Mesenchymal stem cell (in vitro differentiated cells and primary cell): ENCODE measurements around the gene ELL2.
"Not testable (repeated sequence)": the region's sequence is repeated elsewhere in the genome, so short reads cannot be mapped to it uniquely, and the experiment has no call there.

Source experiments
- DNase-seq: peaks from one replicate; pipeline ENCODE4 v3.0.0-alpha.2; 2013
- H2AFZ ChIP-seq: one replicate; pipeline ENCODE4 v1.6.1; 2013; ENCODE audit warnings: low read depth, mild to moderate bottlenecking, control low read depth, inconsistent platforms, low read length, moderate library complexity
- H2AK5ac ChIP-seq: 2 replicates; pipeline ENCODE4 v1.6.1; 2013; ENCODE audit warnings: low read length, moderate library complexity, mild to moderate bottlenecking, inconsistent platforms; ENCODE audit not compliant: severe bottlenecking
- H2BK120ac ChIP-seq: one replicate; pipeline ENCODE4 v1.6.1; 2013; ENCODE audit warnings: low read depth, mild to moderate bottlenecking, inconsistent platforms, low read length, moderate library complexity
- H2BK12ac ChIP-seq, 2 experiments: one replicate each; pipeline ENCODE4 v1.6.1; 2013; ENCODE audit warnings: inconsistent platforms in 2 of 2, low read length in 2 of 2, mild to moderate bottlenecking in 2 of 2, moderate library complexity in 2 of 2, control low read depth in 1 of 2
- H2BK15ac ChIP-seq: one replicate; pipeline ENCODE4 v1.6.1; 2013; ENCODE audit warnings: mild to moderate bottlenecking, low read depth, inconsistent platforms; ENCODE audit not compliant: poor library complexity, severe bottlenecking
- H2BK5ac ChIP-seq: 2 replicates; pipeline ENCODE4 v1.6.1; 2013; ENCODE audit warnings: low read depth, mild to moderate bottlenecking, low read length, control low read depth, inconsistent platforms; ENCODE audit not compliant: poor library complexity, severe bottlenecking
- H3K14ac ChIP-seq, 2 experiments: one replicate each; pipeline ENCODE4 v1.6.1; 2013; ENCODE audit warnings: inconsistent platforms in 2 of 2, low read length in 2 of 2, control low read depth in 1 of 2, mild to moderate bottlenecking in 1 of 2, moderate library complexity in 1 of 2
- H3K18ac ChIP-seq, 2 experiments: one replicate each; pipeline ENCODE4 v1.6.1; 2013; ENCODE audit warnings: inconsistent platforms in 2 of 2, low read length in 2 of 2, control low read depth in 1 of 2, low read depth in 1 of 2, mild to moderate bottlenecking in 1 of 2
- H3K23ac ChIP-seq, 2 experiments: one replicate each; pipeline ENCODE4 v1.6.1; 2013; ENCODE audit warnings: inconsistent platforms in 2 of 2, low read length in 2 of 2, mild to moderate bottlenecking in 2 of 2, moderate library complexity in 2 of 2, control low read depth in 1 of 2
- H3K27ac ChIP-seq: 2 replicates; pipeline ENCODE4 v1.5.1; 2013; ENCODE audit warnings: mild to moderate bottlenecking, moderate library complexity, low read length, control low read depth, inconsistent platforms; ENCODE audit not compliant: poor library complexity, severe bottlenecking
- H3K27me3 ChIP-seq, 2 experiments: 2 replicates each; pipeline versions ENCODE4 v1.6.1 to v1.7.0; 2013; ENCODE audit warnings: low read length in 2 of 2, mild to moderate bottlenecking in 2 of 2, moderate library complexity in 2 of 2, control low read depth in 1 of 2, inconsistent platforms in 1 of 2; ENCODE audit not compliant: control insufficient read depth in 1 of 2, insufficient read depth in 1 of 2
- H3K36me3 ChIP-seq, 2 experiments: 2 replicates each; pipeline versions ENCODE4 v1.6.1 to v1.7.0; 2013; ENCODE audit warnings: low read length in 2 of 2, control low read depth in 1 of 2, inconsistent platforms in 1 of 2, low read depth in 1 of 2, mild to moderate bottlenecking in 1 of 2; ENCODE audit not compliant: insufficient read depth in 2 of 2, control insufficient read depth in 1 of 2
- H3K4ac ChIP-seq, 2 experiments: one replicate each; pipeline ENCODE4 v1.6.1; 2013; ENCODE audit warnings: inconsistent platforms in 2 of 2, low read length in 2 of 2, mild to moderate bottlenecking in 2 of 2, moderate library complexity in 2 of 2, control low read depth in 1 of 2, low read depth in 1 of 2
- H3K4me1 ChIP-seq: 2 replicates; pipeline ENCODE4 v1.6.1; 2013; ENCODE audit warnings: low read depth, low read length, control low read depth; ENCODE audit not compliant: control insufficient read depth, insufficient read depth
- H3K4me2 ChIP-seq: 2 replicates; pipeline ENCODE4 v1.6.1; 2013; ENCODE audit warnings: low read length, mild to moderate bottlenecking, inconsistent platforms; ENCODE audit not compliant: poor library complexity, severe bottlenecking
- H3K4me3 ChIP-seq, 2 experiments: 2 replicates each; pipeline versions ENCODE4 v1.5.1 to v1.7.0; 2013; ENCODE audit warnings: low read length in 2 of 2, mild to moderate bottlenecking in 2 of 2, control low read depth in 1 of 2, low read depth in 1 of 2; ENCODE audit not compliant: insufficient read depth in 1 of 2
- H3K79me1 ChIP-seq: replicated peaks from 2 replicates; pipeline ENCODE4 v1.6.1; 2013; ENCODE audit warnings: mild to moderate bottlenecking, control low read depth, low read length, inconsistent platforms; ENCODE audit not compliant: poor library complexity, severe bottlenecking
- H3K9ac ChIP-seq: 2 replicates; pipeline ENCODE4 v1.7.0; 2013; ENCODE audit warnings: mild to moderate bottlenecking, low read length, moderate library complexity
- H3K9me3 ChIP-seq: 2 replicates; pipeline ENCODE4 v1.7.0; 2013; ENCODE audit warnings: mild to moderate bottlenecking, low read length; ENCODE audit not compliant: control insufficient read depth
- H4K8ac ChIP-seq: one replicate; pipeline ENCODE4 v1.6.1; 2013; ENCODE audit warnings: inconsistent platforms, mild to moderate bottlenecking, low read length, moderate library complexity
- H4K91ac ChIP-seq: one replicate; pipeline ENCODE4 v1.6.1; 2013; ENCODE audit warnings: mild to moderate bottlenecking, low read length, inconsistent platforms
- WGBS: methylation state at CpG from one replicate; pipeline ENCODE4 v1.1.7; 2013; ENCODE audit warnings: mixed read lengths; 5-methylcytosine and 5-hydroxymethylcytosine counted together

The ELL2 gene

DNA sequence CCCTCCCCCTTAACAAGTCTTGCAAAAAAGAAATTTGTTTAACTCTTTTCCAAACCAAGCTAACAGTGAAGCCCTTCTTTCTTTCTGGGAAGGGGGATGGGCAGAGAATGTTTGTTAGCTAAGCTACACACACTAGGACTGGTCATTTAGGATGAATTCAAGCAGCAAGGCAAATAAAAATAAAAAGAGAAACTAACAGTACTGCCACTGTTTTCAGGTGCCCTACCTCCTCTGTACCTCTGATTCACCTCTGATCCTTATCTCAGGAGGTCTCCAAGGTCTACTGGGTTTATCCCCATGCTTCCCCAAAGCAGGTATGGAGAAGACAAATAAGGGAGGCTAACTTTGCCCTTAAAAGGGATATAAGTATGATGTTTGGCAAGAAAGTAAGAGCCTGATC is 52.9 kb downstream of the ELL2 start:
- H3K18ac ChIP-seq = no peak overlapping the region
- no peak overlapping the region for H3K9ac ChIP-seq
- no peak overlapping the region for H3K4me2 ChIP-seq

DNA sequence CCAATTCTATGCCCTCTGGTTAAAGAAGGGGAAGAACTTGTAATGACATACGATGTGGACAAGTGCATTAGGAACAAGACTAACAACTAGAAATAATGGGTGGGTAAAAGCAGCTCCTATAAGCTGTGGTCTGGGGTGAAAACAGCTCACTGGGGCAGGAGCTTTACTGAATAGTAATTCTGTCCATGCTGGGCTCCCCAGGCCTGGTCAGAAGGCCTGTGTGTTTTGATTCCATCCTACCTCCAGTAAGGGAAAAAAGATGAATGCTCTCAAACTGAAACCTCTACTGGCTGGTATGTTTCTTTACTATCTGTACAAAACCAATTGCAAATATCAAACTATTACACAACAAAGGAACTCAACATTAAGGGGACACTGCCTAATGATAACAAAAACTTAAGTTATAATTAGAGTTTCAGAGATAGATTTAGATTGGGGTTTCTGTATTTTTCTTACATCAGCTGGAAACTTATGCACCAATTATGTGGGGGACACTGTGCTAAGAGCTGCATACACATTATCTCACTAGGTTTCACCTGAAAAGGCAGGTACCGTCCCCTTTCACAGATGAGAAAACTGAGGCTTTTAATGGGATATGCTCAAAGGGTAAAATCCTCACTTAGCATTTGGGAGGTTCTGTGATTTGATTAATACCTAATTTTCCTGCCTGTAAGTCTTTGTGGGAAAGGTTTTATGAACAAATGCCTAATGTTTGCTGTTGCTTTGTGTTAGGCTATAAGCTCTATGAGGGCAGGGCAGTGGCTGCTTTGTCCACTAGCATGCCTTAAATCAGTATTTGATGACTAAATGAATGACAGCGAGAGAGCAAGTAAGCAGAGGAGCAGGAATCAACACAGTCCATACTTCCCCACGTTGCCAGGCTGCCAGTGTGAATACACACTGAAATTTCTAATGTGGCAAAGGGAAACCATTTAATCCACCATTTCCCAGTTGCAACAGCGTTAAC is 53.6 kb downstream of the ELL2 start:
- Histone ChIP-seq H2AFZ (no peak overlapping the region), H3K9ac (no peak overlapping the region), H3K79me1 (peaks cover 26% of the 10 kb centered on the region), H4K8ac (no peak overlapping the region), H3K4me1 (no peaks in the 10 kb centered on the region), H3K4me2 (no peak overlapping the region), H3K18ac (peak overlapping the region in 1 of 2 experiments; percentile 57), H2BK12ac (no peak overlapping the region), H2BK120ac (no peak overlapping the region), H4K91ac (no peak overlapping the region), H2AK5ac (no peak overlapping the region), H3K23ac (no peak overlapping the region), H2BK5ac (no peak overlapping the region), H3K14ac (no peak overlapping the region), H3K27me3 (no peaks in the 10 kb centered on the region), H2BK15ac (no peak overlapping the region), H3K27ac (no peak overlapping the region), H3K36me3 (peaks cover 0 to 81% of the 10 kb centered on the region in 2 experiments), H3K4me3 (no peak overlapping the region), H3K9me3 (no peaks in the 10 kb centered on the region), H3K4ac (no peak overlapping the region)
- no peak for DNase-seq
- 93% methylated on average over 4 of the region's 5 CpGs for WGBS

More for the DNA sequence above, 52.9 kb downstream of the ELL2 start:
- Histone ChIP-seq H3K36me3 (peaks cover 0 to 85% of the 10 kb centered on the region in 2 experiments), H3K9me3 (no peaks in the 10 kb centered on the region), H3K14ac (no peak overlapping the region), H4K91ac (no peak overlapping the region), H3K79me1 (peaks cover 29% of the 10 kb centered on the region), H3K23ac (no peak overlapping the region), H2BK5ac (no peak overlapping the region), H3K4me1 (no peaks in the 10 kb centered on the region), H2BK120ac (no peak overlapping the region), H3K4me3 (no peak overlapping the region), H4K8ac (no peak overlapping the region), H3K4ac (no peak overlapping the region), H2AK5ac (no peak overlapping the region), H3K27me3 (no peaks in the 10 kb centered on the region), H2BK12ac (no peak overlapping the region), H2AFZ (no peak overlapping the region), H2BK15ac (no peak overlapping the region), H3K27ac (no peak overlapping the region)
- no peak for DNase-seq

DNA sequence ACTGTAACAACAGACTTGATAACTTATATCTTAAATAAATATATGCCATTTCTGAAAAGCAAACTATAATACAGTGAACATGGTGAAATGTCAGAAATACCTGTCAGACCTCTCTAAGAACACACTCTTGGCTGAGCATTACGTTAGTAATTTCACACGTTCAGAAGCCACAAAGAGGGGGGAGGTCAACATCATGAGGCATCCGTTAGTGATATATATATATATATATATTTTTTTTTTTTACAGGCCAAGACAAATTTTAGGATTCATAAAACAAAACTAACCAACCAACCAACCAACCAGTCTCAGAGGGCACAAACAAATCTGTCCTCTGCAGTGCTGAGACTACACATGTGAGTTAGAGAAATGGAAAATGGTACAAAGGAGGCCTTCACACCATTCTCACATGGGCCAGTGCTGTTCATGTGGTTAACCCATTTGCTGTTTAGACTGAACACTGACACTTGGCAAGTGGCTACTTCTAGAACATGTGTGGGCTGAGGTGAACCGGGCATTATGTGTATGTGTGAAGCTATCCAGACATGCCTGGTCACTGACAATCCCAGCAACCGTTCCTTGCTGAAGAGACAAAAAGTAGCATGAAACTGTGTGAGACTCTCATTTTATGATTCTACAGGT is 54.5 kb downstream of the ELL2 start:
- peaks cover 0 to 73% of the 10 kb centered on the region in 2 experiments for H3K36me3 ChIP-seq
- WGBS = 98% methylated on average over 3 of the region's 5 CpGs

DNA sequence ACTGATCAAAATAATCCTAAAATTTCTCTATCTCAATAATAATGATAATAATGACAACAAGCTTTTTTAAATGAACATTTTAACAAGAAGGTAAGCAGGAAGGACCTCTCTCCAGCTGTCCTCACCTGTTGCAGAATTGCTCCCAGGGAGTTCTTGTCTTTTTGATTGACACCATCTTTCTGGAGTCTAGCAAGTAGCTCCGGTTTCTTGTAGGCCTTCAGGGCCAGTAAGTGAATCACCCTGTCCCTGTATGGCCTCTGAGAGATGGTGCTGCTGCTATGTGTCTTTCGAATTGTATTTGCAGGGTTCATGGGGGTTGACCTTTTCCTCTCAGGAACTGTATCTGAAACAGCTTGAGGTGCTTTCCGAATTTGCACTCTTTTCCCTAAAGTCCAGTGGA is 55.3 kb downstream of the ELL2 start:
- not testable (repeated sequence) for H3K23ac ChIP-seq, H2BK120ac ChIP-seq, H2BK12ac ChIP-seq, H3K4me3 ChIP-seq, H3K27me3 ChIP-seq, H2BK15ac ChIP-seq, H4K8ac ChIP-seq, H2BK5ac ChIP-seq, H3K4ac ChIP-seq, H4K91ac ChIP-seq, H3K4me2 ChIP-seq, H3K27ac ChIP-seq, H2AK5ac ChIP-seq, DNase-seq, H3K18ac ChIP-seq, H3K4me1 ChIP-seq, H3K9me3 ChIP-seq, H2AFZ ChIP-seq, H3K9ac ChIP-seq, H3K14ac ChIP-seq
- 96% methylated on average over 2 of the region's 3 CpGs for WGBS
- peaks cover 25% of the 10 kb centered on the region for H3K79me1 ChIP-seq
- H3K36me3 ChIP-seq = peaks cover 0 to 74% of the 10 kb centered on the region in 2 experiments

More for the DNA sequence above, 54.5 kb downstream of the ELL2 start:
- H3K4me1 ChIP-seq = peaks cover 1% of the 10 kb centered on the region
- no peak overlapping the region for H2BK12ac ChIP-seq
- H4K8ac ChIP-seq = no peak overlapping the region
- no peak overlapping the region for H3K4me3 ChIP-seq
- no peak overlapping the region for H3K4me2 ChIP-seq
- H3K18ac ChIP-seq = peak overlapping the region in 1 of 2 experiments; percentile 38
- H3K23ac ChIP-seq = no peak overlapping the region
- no peak overlapping the region for H4K91ac ChIP-seq
- no peaks in the 10 kb centered on the region for H3K27me3 ChIP-seq
- H3K9ac ChIP-seq = no peak overlapping the region
- no peak overlapping the region for H3K4ac ChIP-seq
- no peaks in the 10 kb centered on the region for H3K9me3 ChIP-seq
- no peak for DNase-seq
- peak overlapping the region in 1 of 2 experiments; percentile 83 for H3K14ac ChIP-seq
- no peak overlapping the region for H2AFZ ChIP-seq
- no peak overlapping the region for H2BK120ac ChIP-seq
- peaks cover 26% of the 10 kb centered on the region for H3K79me1 ChIP-seq
- H3K27ac ChIP-seq = no peak overlapping the region
- H2BK5ac ChIP-seq = no peak overlapping the region
- no peak overlapping the region for H2AK5ac ChIP-seq
- H2BK15ac ChIP-seq = no peak overlapping the region
